NCI-H146 treated with DMSO at 0.1 percent for 48 hours (cell line): ENCODE measurements around the gene CCDC158.
"Not testable (repeated sequence)": the region's sequence is repeated elsewhere in the genome, so short reads cannot be mapped to it uniquely, and the experiment has no call there.

ENCODE experiments used
- DNase-seq: peaks from one replicate; lab custom pipeline; 2025; ENCODE audit not compliant: unreplicated experiment; lab: John Stamatoyannopoulos, UW

The CCDC158 gene

DNA sequence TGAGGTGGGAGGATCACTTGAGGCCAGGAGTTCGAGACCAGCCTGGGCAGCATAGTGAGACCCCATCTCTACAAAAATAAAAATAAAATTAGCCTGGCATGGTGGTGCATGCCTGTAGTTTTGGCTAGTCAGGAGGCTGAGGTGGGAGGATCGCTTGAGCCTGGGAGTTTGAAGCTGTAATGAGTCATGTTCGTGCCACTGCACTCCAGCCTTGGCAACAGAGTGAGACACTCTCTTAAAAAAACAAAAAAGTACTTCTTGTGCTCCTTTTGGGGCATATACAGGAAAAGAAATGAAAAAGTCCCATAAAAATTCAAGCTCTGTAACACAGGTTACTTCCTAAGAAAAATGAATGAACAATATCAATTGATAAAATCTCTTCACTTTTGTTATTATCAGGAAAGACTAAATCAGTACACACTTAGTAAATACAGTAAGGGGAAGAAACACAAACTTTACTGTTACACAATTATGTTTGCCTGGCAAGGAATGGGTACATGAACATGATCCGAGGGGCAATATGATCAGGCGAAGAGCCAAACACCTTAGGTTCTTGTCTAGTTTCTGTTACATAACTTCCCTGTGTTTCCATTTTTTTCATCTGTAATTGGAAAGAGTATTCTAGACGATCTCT lies 46.9 kb downstream of the CCDC158 start:
- DNase-seq = no peak

DNA sequence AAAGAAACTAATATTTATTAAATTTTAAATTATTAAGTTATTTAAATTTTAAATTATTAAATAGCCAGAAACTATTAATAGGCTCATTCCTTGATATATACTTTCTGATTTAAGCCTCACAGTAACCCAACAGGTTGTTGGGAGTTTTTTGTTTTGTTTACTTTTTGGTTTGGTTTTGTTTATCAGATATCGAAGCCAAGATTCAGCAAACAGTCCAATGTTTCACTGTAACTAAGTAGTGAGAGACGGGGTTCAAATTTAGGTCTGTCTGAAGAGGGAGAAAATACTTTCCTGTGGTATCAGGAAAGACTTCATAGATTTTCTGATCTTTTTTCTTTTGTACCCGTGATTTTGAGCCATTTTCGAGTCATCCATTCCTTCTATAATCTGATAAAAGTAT lies 54.2 kb downstream of the CCDC158 start:
- DNase-seq = no peak

DNA sequence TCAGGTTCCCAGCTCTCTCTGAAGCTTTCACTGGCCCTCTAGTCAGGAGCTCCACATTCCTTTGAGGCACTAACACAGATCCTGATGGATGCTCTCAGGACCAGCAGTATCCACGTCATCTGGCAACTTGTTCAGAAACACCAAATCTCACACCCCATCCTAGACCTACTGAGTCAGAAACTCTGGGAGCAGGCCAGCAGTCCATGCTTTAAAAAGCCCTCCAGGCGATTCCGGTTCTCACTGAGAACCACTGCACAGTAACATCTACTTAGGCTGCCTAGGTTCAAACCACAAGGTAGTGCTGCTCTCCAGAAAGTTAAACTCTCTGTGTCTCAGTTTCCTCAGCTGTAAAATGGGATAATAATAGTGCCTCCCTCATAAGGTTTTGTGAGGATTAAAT lies 55.3 kb downstream of the CCDC158 start:
- DNase-seq = no peak

DNA sequence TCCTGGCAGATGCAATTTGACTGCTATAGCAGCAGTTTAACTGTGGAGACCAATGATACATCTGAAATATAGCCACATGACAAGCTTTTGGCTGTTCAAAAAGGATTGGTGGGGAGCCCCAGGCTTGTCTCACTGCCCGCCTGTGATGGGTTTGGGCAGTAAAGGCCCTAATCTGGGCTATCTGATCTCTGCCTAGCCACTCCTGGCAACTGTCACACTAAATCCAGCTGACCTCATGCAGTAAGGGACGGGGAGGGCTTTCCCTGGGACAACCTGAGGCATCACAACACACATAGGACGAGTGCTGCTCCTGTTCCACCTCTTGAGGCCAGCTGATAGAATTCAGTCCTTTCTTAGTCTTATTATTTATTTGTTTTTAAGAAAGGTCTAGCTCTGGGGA lies 56.2 kb downstream of the CCDC158 start:
- no peak for DNase-seq

DNA sequence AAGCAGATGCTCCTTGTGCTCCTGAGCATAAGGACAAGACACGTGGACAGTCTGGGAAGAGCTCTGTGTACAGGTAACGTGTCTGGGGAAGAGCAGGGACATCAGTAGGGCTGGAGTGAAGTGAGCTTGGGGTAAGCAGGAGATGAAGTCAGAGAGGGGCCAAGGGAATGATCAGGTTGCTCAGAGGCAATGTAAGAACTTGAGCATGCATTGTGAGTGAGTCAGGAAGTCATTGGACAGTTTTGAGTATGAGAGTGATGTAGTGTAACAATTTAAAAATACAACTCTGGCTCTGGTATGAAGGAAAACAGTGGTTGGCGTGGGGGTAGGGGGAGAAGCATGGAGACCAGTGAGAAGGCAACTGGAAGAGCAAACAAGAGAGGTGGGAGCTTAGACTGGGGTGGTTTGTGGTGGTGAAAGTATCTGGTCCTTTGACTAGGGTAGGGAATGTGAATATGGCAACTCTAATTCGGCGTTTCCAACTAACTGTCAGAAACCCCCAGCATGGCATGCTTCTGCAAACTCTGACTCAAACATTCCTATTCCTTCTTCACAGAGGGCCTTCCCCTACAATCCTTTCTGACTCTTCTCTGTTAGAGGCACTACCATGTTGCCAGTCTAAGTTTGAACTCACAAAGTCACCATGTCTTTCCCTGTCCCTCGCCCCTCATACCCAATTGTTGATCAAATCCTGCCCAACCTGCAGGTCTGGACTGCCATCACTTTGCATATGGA lies 57.2 kb downstream of the CCDC158 start:
- no peak for DNase-seq

DNA sequence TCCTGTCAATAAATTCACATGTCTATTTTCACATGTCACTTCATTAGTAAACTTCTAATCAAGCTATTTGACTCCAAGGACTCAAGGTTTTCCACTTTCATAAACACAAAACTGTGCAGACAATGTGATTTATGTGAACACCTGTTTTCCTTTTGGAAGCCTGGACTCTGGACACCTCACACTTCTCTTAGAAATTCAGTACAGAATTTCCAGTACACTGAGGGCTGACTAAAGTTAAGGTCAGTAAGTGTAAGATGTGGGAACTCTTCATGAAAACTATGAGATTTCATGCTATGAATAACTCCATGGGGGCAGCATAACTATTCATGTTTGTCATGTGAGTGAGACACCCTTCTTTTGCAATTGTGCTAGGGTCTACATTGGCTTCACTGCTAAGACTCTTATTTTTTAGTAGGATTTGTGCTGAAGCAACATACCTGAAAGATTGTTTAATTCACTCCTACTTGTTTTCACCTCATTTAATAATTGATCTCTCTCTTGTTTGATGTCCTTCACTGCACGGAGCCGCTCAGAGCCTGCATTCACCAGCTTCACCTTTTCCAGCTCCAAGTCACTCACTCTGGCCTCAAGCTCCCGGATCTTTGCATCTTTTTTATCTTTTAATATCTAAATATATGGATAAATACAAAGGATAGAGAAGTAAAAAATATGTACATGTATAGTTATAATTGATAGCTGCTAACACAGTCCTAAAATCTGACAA lies 59.1 kb downstream of the CCDC158 start:
- no peak for DNase-seq

DNA sequence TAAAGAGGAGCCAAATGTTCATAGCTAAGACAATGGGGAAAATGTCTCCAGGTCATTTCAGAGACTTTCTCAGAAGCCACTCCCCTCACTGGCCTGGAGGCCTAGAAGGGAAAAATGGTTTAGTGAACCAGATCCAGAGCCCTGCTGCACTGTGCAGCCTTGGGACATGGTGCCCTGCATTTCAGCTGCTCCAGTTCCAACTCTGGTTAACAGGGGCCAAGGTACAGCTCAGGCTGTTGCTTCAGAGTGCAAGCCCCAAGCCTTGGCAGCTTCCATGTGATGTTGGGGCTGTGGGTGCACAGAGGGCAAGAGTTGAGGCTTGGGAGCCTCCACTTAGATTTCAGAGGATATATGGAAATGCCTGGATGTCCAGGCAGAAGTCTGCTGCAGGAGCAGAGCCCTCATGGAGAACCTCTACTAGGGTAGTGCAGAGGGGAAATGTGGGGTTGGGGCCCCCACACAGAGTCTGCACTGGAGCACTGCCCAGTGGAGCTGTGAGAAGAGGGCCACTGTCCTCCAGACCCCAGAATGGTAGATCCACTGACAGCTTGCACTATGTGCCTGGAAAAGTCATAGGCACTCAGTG lies 61.0 kb downstream of the CCDC158 start:
- not testable (repeated sequence) for DNase-seq

DNA sequence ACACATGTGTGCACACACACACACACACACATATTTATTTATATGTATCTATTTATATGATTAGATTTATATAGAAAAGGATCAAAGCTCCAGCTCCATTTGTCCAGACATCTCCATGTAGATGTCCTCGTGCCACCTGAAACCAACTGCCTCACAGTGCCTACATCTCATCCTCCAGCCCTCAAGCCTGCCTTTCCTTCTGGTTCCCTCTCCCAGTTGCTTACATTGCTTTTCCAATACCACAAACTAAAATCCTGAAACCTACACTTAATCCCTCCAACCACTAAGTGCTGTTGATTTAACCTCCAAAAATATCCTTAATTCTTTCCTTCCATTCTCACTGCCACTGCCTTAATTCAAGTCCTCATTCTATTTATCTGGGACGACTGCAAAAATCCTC lies 63.0 kb downstream of the CCDC158 start:
- DNase-seq = no peak

DNA sequence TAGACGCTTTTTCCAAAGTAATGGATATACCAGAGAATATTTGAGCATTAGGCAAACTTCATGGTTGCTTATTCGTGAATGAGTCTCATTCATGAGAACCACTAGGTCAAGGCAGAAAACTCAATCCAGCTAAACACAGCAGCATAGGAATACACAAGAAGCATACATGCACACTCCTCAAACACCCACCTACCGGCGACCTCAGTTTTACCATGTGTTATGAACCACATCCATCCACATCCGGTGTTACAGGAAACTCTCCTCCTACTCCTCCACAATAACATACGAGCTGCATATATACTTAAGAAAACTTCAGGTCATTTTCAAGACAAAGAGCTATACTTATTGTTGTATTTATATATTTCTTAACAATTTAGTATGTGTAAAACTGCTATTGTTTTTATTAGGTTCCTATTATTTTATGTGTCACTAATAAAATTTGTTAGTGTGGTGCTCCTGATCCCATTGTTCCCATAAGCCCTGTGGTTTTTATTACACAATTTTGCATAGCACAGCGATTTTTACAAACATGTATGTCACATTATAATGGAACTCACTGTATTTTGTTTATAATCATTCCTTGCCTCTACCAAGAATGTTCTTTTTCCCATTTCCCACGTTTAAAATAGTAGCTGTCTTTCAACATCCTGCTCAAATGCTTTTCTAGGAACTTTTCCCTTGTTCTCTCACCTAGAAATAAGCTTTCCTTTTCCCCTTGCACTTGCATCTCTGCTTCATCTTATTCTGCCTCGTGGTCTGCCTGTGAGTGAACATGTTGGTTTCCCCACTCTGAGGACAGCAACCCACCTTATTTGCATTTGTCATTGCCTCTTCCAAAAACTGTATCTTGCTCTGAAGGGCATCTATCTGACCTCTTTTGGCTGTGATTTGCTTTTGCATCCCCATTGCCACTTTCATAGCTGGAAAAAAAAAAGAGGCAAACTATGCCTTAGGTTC lies 66.1 kb downstream of the CCDC158 start:
- DNase-seq = no peak

DNA sequence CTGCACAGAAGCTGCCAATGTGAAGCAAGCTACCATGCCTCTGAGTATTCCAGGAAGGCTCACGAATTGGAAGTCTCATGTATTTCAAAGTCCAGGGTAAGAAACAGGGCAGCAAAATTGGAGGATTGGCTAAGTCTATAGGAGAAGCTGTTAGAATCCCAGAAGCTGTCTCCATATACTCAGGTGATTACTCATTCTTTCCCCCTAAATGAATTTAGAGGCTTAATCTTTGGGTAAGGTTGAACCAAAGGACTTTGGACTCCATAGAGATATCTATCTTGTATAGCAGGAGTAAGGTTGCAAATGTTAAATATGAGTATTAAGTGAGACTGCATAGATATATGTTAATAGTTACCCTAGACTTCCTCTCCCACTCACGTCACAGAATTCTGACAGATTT lies 78.1 kb downstream of the CCDC158 start:
- no peak for DNase-seq

DNA sequence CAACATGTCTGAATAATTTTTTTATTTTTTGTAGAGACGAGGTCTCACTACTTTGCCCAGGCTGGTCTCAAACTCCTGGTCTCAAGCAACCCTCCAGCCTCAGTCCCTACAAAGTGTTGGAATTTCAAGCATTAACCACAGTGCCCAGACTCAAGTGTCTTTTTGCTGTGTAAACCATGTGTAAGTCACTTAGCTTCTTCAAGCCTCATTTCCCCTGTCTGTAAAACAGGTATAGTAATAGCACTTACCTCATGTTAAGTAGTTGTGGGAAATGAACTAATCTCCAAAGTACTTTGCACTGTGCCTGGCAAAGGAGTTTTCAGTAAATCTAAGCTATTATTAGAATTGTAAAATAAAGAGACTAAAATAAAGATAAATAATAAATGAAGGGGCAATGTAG lies 78.8 kb downstream of the CCDC158 start:
- no peak for DNase-seq

DNA sequence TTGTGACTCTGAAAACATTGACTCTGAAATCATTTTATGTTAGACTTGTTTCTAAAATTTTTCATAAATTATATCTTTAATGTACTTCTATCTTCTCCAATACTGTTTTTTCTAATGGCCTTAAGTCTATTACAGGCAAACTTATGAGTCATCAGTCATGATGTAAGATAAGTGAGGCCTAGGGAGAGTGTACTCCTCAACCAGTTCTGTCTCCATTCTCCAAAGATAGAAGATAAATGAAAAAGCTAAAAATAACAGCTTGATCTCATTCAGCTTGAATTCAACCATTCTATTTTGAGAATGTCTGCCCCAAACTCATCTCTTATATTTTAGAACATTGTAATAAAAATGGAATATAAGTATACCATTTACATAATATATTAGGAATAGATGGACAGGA lies 79.9 kb downstream of the CCDC158 start:
- DNase-seq = no peak

DNA sequence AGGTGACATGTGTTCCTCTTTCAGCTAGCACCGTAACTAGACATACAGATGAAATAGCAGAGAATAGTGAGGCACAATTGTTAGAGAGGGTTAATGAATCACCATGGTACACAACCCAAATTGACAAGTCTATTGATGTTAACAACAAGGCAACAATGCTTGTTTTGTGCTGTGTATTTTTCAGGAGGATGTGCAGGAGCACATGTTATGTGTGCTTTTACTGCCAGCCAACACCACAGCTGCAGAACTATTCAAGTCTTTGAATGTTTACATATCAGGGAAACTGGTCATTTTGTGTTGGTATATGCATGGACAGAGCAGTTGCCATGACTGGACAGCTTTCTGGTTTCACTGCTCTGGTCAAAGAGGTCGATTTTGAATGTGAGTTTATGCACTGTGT lies 81.6 kb downstream of the CCDC158 start:
- DNase-seq = no peak

DNA sequence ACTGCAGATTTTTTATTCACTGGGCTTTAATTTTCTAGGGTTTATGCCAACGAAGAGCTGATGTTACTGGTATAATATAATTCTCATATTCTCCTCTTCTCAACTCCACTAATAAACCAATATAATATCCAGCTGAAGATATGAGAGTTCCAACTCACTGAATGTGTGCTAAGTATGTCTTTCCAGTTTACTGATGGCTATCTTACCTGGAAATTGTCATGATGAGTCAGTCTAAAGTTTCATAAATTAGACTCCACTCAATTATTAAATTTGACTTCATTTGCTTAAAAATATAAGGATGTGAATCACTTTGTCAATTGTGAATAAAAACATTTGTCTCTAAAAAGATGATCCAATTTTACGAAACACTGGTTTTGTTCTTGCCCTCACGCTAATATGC lies 86.1 kb downstream of the CCDC158 start:
- DNase-seq = no peak

DNA sequence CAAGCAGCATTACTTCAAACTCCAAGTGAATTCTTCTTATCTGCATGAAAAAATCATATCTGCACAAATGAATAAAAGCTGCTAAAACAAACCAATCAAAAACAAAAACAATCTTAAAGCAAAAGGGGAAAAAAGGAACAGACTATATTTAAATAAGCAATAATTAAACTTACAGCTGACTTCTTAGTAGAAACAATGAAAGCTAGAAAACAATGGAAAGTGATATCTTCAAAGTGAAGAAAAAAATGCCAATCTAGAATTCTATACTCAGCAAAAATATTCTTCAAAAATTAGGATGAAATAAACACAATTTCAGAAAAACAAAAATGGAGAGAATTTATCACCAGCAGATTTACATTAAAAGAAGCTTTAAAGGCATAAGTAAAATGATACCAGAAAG lies 94.4 kb downstream of the CCDC158 start:
- no peak for DNase-seq

DNA sequence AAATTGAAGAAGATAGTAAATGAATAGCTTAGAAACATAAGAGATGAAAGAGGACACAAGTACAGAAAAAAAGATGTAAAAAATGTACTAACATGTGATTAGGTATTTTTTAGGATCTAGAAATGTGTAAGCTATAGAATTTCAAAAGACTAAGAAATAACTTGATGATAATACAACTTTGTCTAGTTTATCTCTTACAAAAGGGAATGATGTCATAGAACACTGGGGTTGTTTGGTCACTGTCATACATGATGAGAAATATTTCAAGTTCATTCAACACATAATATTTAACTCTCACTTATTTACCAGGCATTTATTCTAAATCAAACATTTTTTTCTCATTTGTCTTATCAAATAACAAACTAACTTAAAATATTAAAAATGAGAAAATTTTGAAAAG lies 95.9 kb downstream of the CCDC158 start:
- DNase-seq = no peak

DNA sequence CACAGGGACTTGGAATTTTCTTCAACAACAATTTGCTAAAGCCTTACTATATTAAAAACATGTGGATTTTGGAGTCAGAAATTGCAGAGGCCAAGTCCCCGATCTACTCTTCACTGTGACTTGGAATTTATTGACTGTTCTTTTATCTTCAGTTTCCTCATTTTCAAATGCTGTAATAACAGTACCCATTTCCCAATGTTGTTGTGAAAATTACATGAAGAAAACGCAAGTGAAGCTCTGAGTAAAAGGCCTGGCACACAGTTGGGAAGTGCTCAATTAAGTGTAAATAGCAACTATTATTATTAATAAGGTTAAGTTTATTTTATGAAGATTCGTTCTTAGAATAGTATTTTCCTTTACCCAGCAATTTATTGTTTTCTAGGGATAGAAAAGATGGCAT lies 98.7 kb downstream of the CCDC158 start:
- DNase-seq = no peak

DNA sequence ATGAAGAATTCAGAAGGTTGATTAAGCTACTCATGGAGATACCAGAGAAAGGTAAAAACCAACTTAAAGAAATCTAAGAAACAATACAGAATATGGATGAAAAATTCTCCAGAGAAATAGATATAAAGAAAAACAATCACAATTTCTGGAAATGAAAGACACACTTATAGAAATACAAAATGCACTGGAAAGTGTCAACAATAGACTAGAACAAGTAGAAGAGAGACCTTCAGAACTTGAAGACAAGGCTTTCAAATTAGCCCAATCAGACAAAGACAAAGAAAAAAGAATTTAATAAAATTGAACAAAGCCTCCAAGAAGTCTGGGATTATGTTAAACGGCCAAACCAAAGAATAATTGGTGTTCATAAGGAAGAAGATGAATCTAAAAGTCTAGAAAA lies 104.8 kb downstream of the CCDC158 start:
- no peak for DNase-seq

DNA sequence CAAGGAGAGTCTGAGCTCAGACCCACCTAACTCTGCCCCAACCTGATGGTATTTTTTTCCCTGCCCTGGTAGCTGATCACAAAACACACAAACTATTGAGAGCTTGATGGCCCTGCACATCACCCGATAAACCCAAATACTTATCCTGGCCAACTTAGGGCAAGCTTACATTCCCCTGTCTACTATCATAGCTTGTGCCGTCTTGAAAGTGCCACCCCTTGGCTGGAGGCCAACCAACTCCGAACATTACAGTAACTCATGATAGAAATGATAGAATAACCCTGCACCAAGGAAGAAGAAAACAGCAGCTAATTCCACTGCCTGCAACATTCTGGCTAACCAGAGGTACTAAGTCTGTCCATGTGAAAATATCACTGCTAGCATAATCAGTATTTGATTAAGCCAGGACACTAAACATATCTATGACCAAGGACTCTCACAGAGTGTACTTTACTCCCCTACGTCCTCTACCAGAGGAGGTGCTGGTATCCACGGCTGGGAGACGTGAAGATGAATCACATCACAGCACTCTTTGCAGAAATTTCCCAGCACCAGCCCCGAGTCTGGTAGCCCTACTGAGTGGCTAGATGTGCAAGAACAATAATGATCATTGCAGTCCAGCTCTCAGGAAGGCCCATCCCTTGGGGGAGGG lies 105.5 kb downstream of the CCDC158 start:
- DNase-seq = no peak

DNA sequence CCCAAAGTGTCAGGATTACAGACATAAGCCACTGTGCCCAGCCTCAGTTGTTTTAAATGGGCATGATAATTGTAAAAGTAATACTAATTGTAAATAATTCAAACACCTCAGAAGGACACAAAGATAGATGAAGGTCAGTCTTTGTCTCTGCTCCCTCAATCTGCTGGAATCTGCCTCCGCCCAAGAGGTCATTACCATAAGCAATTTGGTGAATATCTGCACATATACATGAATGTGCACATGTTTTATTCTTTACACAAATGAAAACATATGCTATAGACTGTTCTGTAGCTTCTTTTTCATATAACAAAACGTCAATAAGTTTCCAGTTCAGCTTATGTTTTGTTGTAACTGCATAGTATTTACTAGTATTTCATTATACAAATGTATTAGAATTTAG lies 107.4 kb downstream of the CCDC158 start:
- no peak for DNase-seq
